ENCODE data around the gene EPAS1.
A peak's percentile ranks its signal among the peaks of the same experiment; 100 is the strongest.

The EPAS1 gene

GRCh38 chr2:46361920-46362666 is 64.9 kb downstream of the EPAS1 start:
- no peak overlapping the region for H3K27ac ChIP-seq

GRCh38 chr2:46362667-46363012 is 65.4 kb downstream of the EPAS1 start:
- H3K27ac ChIP-seq, result no peak overlapping the region
- no peak for TF ChIP-seq ZFX (IDR thresholded peaks at IDR 0.05)
- no peak for TF ChIP-seq CTCF (conservative IDR thresholded peaks at IDR 0.05)

More at GRCh38 chr2:46361920-46362666, 64.9 kb downstream of the EPAS1 start:
- TF ChIP-seq CTCF (conservative IDR thresholded peaks at IDR 0.05), result no peak
- no peak for TF ChIP-seq ZFX (IDR thresholded peaks at IDR 0.05)

- no peak overlapping the region for H3K27ac ChIP-seq
- TF ChIP-seq CTCF (conservative IDR thresholded peaks at IDR 0.05), result no peak
- TF ChIP-seq ZFX (IDR thresholded peaks at IDR 0.05), result no peak
These were observed 66.4 kb downstream of the EPAS1 start for GRCh38 chr2:46363535-46364170.

- TF ChIP-seq CTCF (conservative IDR thresholded peaks at IDR 0.05), result peak; percentile 76
- no peak for TF ChIP-seq ZFX (IDR thresholded peaks at IDR 0.05)
- no peak overlapping the region for H3K27ac ChIP-seq
These were observed 67.7 kb downstream of the EPAS1 start for GRCh38 chr2:46364797-46365457.

GRCh38 chr2:46365913-46366667 is 68.9 kb downstream of the EPAS1 start:
- no peak for TF ChIP-seq ZFX (IDR thresholded peaks at IDR 0.05)
- peak; percentile 61 for TF ChIP-seq CTCF (conservative IDR thresholded peaks at IDR 0.05)
- no peak overlapping the region for H3K27ac ChIP-seq

GRCh38 chr2:46366668-46367052 is 69.5 kb downstream of the EPAS1 start:
- TF ChIP-seq CTCF (conservative IDR thresholded peaks at IDR 0.05) (peak; percentile 35), ZFX (IDR thresholded peaks at IDR 0.05) (no peak)
- H3K27ac ChIP-seq, result no peak overlapping the region
